Measurements from ENCODE around the gene SNAI1.
A peak's percentile ranks its signal among the peaks of the same experiment; 100 is the strongest.
"Not testable (repeated sequence)": the region's sequence is repeated elsewhere in the genome, so short reads cannot be mapped to it uniquely, and the experiment has no call there.

Gene SNAI1

GRCh38 chr20:49964964-49965780 lies 17.6 kb upstream of the SNAI1 start:
- no peak for DNase-seq

- no peak for DNase-seq
Measured at GRCh38 chr20:49965781-49966305, 16.9 kb upstream of the SNAI1 start.

- DNase-seq = no peak
Measured at GRCh38 chr20:49966861-49967260, 15.9 kb upstream of the SNAI1 start.

GRCh38 chr20:49969234-49969633 lies 13.5 kb upstream of the SNAI1 start:
- no peak for DNase-seq

- no peak for DNase-seq
Measured at GRCh38 chr20:49969946-49970345, 12.8 kb upstream of the SNAI1 start.

- DNase-seq = no peak
Measured at GRCh38 chr20:49970498-49970897, 12.3 kb upstream of the SNAI1 start.

GRCh38 chr20:49973981-49974380 lies 8.8 kb upstream of the SNAI1 start:
- DNase-seq = no peak

- no peak for DNase-seq
Measured at GRCh38 chr20:49976542-49976941, 6.2 kb upstream of the SNAI1 start.

- DNase-seq = not testable (repeated sequence)
Measured at GRCh38 chr20:49977740-49978139, 5.0 kb upstream of the SNAI1 start.

- DNase-seq = no peak
Measured at GRCh38 chr20:49978685-49979029, 4.1 kb upstream of the SNAI1 start.

- DNase-seq = peak; percentile 49
Measured at GRCh38 chr20:49979030-49979832, 3.5 kb upstream of the SNAI1 start.

- no peak for DNase-seq
Measured at GRCh38 chr20:49980140-49981008, 2.4 kb upstream of the SNAI1 start.

GRCh38 chr20:49981218-49982071 lies 1.3 kb upstream of the SNAI1 start:
- no peak for DNase-seq

GRCh38 chr20:49982072-49982345 lies 771 bp upstream of the SNAI1 start:
- no peak for DNase-seq

GRCh38 chr20:49983123-49983847 lies 505 bp downstream of the SNAI1 start:
- DNase-seq = no peak

GRCh38 chr20:49983848-49984408 lies 1.1 kb downstream of the SNAI1 start:
- no peak for DNase-seq

- DNase-seq = no peak
Measured at GRCh38 chr20:49984426-49985153, 1.8 kb downstream of the SNAI1 start.

GRCh38 chr20:49985157-49985556 lies 2.4 kb downstream of the SNAI1 start:
- DNase-seq = no peak

- DNase-seq = no peak
Measured at GRCh38 chr20:49985617-49986016, 2.8 kb downstream of the SNAI1 start.

GRCh38 chr20:49986049-49986448 lies 3.3 kb downstream of the SNAI1 start:
- no peak for DNase-seq

Data from activated effector memory CD4-positive, alpha-beta T cell treated with Interleukin-2 at 50 U/mL for 16 hours (primary cell).